Measurements from ENCODE around the gene CD302.
"Not testable (repeated sequence)": the region's sequence is repeated elsewhere in the genome, so short reads cannot be mapped to it uniquely, and the experiment has no call there.

Gene CD302

GRCh38 chr2:159797543-159798375 is at the start of gene CD302:
TSS of gene CD302 (minus strand) at chr2:159798208. CDS start at chr2:159798198, 10 bp downstream.
- peak in 2 of 3 experiments; percentile 13 to 38 for DNase-seq (ENCODE audit: low read depth in 3 of 3)

GRCh38 chr2:159846564-159846963 is 48.6 kb upstream of the CD302 start:
- DNase-seq (ENCODE audit: low read depth in 3 of 3) = no peak

- no peak for DNase-seq (ENCODE audit: low read depth in 3 of 3)
These were observed 42.6 kb upstream of the CD302 start for GRCh38 chr2:159840616-159841015.

GRCh38 chr2:159832858-159833257 is 34.9 kb upstream of the CD302 start:
- no peak for DNase-seq (ENCODE audit: low read depth in 3 of 3)

GRCh38 chr2:159832026-159832425 is 34.0 kb upstream of the CD302 start:
- DNase-seq (ENCODE audit: low read depth in 3 of 3) = no peak

GRCh38 chr2:159829376-159829775 is 31.4 kb upstream of the CD302 start:
- no peak for DNase-seq (ENCODE audit: low read depth in 3 of 3)

- no peak for DNase-seq (ENCODE audit: low read depth in 3 of 3)
These were observed 30.7 kb upstream of the CD302 start for GRCh38 chr2:159828738-159829137.

GRCh38 chr2:159822478-159822833 is 24.4 kb upstream of the CD302 start:
- not testable (repeated sequence) for DNase-seq (ENCODE audit: low read depth in 3 of 3)

- not testable (repeated sequence) for DNase-seq (ENCODE audit: low read depth in 3 of 3)
These were observed 23.9 kb upstream of the CD302 start for GRCh38 chr2:159821775-159822477.

GRCh38 chr2:159818940-159819339 is 20.9 kb upstream of the CD302 start:
- no peak for DNase-seq (ENCODE audit: low read depth in 3 of 3)

- DNase-seq (ENCODE audit: low read depth in 3 of 3) = no peak
These were observed 19.3 kb upstream of the CD302 start for GRCh38 chr2:159817283-159817682.

GRCh38 chr2:159811232-159811631 is 13.2 kb upstream of the CD302 start:
- no peak for DNase-seq (ENCODE audit: low read depth in 3 of 3)

GRCh38 chr2:159808032-159808425 is 10.0 kb upstream of the CD302 start:
- DNase-seq (ENCODE audit: low read depth in 3 of 3) = no peak

- DNase-seq (ENCODE audit: low read depth in 3 of 3) = peak in 1 of 3 experiments; percentile 12
These were observed 9.4 kb upstream of the CD302 start for GRCh38 chr2:159807183-159808031.

- no peak for DNase-seq (ENCODE audit: low read depth in 3 of 3)
These were observed 6.9 kb upstream of the CD302 start for GRCh38 chr2:159804941-159805340.

GRCh38 chr2:159803235-159803962 is 5.4 kb upstream of the CD302 start:
- DNase-seq (ENCODE audit: low read depth in 3 of 3) = no peak

GRCh38 chr2:159802673-159803072 is 4.7 kb upstream of the CD302 start:
- no peak for DNase-seq (ENCODE audit: low read depth in 3 of 3)

GRCh38 chr2:159799833-159800232 is 1.8 kb upstream of the CD302 start:
- no peak for DNase-seq (ENCODE audit: low read depth in 3 of 3)

GRCh38 chr2:159798376-159798725 is 343 bp upstream of the CD302 start:
- DNase-seq (ENCODE audit: low read depth in 3 of 3) = no peak

- no peak for DNase-seq (ENCODE audit: low read depth in 3 of 3)
These were observed 824 bp downstream of the CD302 start for GRCh38 chr2:159797225-159797542.

- DNase-seq (ENCODE audit: low read depth in 3 of 3) = no peak
These were observed 1.9 kb downstream of the CD302 start for GRCh38 chr2:159795841-159796690.
